GM12891 (cell line): ENCODE results near the gene RNF167.

ENCODE experiments used
- DNase-seq: peaks from one replicate; pipeline ENCODE4 v3.0.0; 2011; ENCODE audit warnings: low spot score; ENCODE audit not compliant: insufficient read length
- FAIRE-seq: peaks from 2 replicates; lab custom pipeline; 2011; peaks lifted over from hg19 to GRCh38; lab: Jason Lieb, UNC
- PAX5 ChIP-seq: IDR thresholded peaks from 2 replicates; pipeline ENCODE4 v1.6.1; 2011; ENCODE audit warnings: low read length, moderate library complexity, mild to moderate bottlenecking; ENCODE audit not compliant: insufficient read depth, severe bottlenecking
- POLR2A ChIP-seq: IDR thresholded peaks from 2 replicates; pipeline ENCODE4 v1.6.1; 2011; ENCODE audit warnings: low read depth, low read length, control low read depth
- POLR2AphosphoS5 ChIP-seq: IDR thresholded peaks from 2 replicates; pipeline ENCODE4 v1.6.1; 2011; ENCODE audit warnings: low read depth, low read length, control low read depth
- POU2F2 ChIP-seq: IDR thresholded peaks from 2 replicates; pipeline ENCODE4 v1.6.1; 2011; ENCODE audit warnings: low read depth, mild to moderate bottlenecking, control low read depth, low read length, moderate library complexity
- SPI1 ChIP-seq: IDR thresholded peaks from 2 replicates; pipeline ENCODE4 v1.6.1; 2011; ENCODE audit warnings: low read depth, low read length, control low read depth
- TAF1 ChIP-seq: IDR thresholded peaks from 2 replicates; pipeline ENCODE4 v1.6.1; 2011; ENCODE audit warnings: low read depth, low read length, control low read depth

RNF167 gene

DNA sequence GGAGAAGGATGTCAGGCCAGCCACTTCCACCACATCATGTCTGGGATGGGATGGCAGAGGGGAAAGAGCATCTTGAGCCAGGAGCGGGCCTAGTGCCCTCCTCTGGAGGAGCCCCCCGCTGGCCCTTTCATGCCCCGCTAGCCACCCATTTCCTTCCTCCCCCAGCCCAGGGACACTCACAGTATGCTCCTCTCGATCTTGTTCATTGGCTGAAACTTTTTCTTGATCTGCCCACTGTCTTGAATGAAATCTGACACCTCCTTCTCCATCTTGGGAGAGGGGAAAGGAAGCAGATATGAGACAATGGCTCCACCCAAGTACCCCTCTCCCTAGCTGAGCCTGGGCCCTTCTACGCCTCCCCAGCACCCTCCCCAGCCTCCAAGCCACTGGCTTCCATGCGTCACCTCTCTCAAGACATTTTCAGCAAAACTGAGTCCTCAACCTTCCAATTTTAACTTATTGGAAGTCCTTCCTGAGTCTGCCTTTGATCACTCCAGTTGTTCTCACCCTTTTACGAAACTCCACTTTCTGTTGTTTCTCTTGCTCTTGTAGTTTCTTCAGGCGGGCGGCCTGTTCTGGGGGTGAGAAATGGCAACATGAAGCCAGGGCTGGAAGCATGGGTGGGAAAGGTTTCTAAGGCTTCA, 20.3 kb downstream of the RNF167 start:
- DNase-seq (no peak), FAIRE-seq (no peak)

DNA sequence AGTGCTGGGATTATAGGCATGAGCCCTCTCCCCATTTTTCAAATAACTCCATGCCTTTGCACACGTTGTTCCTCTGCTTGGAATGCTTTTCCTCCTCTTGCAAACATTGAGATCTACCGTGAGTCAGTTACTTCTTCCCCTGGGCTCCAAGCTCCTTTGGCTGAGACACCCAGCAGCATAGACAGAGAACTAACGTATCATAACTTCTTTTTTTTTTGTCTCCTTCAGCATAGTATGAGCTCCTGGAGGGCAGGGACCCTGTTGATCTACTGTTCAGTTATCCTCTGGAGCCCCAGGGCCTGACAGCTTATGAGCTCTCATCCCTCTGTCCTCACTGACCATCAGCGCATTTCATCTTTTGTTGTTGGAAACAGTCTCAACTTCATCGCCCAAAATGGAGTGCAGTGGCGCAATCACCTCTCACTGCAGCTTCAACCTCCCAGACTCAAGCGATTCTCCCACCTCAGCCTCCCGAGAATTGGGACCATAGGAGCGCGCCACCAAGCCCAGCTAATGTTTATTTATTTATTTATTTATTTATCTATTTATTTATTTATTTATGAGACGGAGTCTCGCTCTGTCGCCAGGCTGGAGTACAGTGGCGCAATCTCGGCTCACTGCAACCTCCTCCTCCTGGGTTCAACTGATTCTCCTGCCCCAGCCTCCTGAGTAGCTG, 25.4 kb downstream of the RNF167 start:
- FAIRE-seq (no peak), DNase-seq (no peak)
- TF ChIP-seq SPI1 (no peak), POLR2A (no peak), TAF1 (no peak)

More for the DNA sequence above, 20.3 kb downstream of the RNF167 start:
- no peak for TF ChIP-seq POU2F2

DNA sequence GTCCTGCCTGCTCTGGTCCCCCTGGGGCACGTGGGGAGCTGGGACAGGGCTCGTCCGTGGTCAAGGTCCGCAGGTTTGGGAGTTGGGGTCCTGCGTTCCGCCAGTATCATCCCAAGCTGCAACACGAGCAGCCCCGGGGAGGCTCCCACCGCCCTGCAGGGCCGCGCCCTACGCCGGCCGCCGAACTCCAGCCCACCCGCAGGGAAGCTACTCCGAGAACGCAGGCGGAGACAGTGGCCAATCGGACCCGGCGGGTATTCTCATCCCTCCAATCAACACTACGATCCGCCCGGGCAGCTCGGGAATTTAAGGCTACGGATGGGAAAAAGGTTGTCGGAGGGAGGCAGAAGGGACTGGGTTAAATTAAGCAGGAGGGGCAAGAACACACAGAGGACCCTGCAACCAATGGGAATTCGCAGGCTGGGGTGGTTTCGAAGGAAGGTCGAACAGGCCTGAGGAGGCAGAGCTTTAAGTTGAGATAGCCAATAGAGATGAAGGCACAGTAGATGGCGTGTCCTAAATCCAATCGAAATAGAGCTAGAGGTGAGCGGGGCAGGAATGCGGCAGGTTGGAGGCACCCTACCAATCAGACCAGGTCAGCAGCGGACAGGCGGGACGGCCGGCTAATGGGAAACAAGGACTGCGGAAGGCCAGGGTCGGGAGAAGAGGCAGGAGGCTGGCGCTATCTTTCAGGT, 26.9 kb downstream of the RNF167 start:
- peak; percentile 93 for DNase-seq
- 0 out of 2 replicates have a peak, but pooled peaks have one; percentile 33 for TF ChIP-seq POU2F2
- TF ChIP-seq POLR2A, result peak; percentile 47
- TF ChIP-seq POLR2AphosphoS5, result no peak
- FAIRE-seq, result peak; percentile 100

DNA sequence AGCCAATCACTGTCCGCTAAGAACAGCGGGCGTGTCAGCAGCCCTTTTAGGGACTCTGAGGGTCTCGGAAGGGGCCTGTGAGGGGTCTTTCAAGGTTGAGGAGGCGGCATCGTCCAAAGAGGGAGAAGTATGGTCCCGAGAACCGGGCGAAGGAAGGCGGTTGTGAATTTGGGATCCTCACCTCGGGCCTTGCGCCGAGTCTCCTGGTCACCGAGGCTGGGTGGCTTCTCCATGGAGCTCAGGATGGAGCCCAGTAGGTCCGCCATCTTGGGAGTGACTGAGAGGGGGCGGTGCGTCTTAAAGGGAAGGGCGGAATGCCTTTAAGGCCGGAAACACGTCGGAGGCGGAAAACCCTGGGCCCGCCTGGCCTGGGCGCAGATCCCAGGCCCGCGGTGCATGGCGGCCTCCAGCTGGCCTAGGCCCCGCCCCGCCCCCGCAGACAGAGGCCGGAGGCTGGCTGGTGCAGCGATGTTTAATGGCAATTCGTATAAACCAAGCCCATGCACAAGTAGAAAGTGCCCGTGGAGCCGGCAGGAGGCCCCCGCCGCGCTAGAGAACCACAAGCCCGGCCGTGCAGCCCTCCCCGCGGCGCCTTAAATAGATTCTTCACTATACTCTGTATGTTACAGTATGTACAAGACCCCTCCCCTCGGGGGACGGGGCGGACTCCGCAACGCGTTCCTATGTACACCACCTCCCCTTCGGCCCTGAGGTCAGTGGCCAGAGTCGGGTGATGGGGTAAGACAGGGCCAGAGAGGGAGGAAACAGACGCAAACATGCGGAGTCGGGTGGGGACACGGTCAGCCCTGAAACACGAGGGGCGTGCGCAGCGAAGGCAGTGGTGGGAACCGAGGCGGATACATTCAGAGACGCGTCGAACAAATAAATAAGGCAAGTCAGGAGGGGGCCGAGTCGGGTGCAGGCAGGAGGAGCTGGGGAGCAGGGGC, 27.7 kb downstream of the RNF167 start, which contains the start of gene SPAG7:
SPAG7 (minus strand) TSS at position 279 of the 947 bp plus-strand sequence; CDS start at position 266, 13 bp downstream.
- TF ChIP-seq POLR2AphosphoS5 (peak; percentile 88), POU2F2 (no peak), PAX5 (no peak), POLR2A (peak; percentile 91; the same call in 1 of the 2 replicates), TAF1 (peak; percentile 95), SPI1 (no peak)
- FAIRE-seq (no peak), DNase-seq (peak; percentile 96)

DNA sequence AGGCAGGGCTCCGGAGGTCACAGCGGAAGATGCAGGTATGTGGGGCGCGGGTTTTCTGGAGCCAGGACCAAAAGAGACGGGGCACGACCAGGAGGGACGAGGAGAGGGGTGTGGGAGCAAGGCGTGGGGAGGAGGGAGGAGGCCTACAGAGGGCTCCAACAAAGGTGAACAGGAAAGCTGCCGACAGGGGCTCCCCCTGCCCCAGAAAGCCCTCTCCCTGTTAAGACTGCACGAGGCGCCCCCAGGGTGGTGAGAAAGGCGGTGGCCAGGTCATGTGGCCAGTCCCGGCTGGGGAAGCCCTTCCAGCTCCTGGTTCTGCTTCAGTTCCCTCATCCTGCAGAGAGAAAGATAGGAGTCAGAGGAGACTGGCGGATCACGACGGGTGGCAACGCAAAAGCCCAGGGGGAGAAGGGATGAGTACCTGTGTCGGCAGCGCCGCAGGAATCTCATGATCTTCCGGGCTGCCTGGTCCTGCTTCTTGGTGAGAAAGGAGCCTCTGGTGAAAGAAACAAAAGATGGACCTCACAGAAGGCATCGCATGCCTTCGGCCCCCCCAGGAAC, 28.5 kb downstream of the RNF167 start:
- FAIRE-seq (no peak), DNase-seq (no peak)

DNA sequence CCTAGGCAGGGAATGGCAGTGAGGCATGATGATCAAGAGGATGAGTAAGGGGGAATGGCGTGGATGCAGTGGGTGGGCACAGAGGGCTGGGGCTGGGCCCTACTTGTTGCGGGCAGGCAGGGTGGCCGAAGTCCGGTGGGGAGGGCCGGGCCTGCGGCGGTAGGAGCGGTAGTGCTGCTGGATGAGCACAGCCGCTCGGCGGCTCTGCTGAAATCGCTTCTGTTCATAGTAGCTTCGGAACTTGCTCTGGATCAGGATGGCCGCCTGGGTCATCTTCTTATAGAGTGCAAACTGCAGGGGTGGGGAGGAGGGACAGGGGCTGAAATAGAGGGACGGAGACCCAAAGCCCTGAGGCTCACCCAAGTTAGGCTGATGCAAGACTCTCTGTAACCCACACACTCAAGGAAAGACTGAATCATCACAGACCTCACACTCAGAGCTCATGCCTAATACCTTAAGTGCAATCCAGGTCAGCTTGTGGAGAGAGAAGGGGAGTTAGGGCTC, 29.0 kb downstream of the RNF167 start:
- no peak for FAIRE-seq

More for the DNA sequence above, 28.5 kb downstream of the RNF167 start:
- no peak for TF ChIP-seq PAX5
- no peak for TF ChIP-seq POU2F2
- no peak for TF ChIP-seq TAF1
- no peak for TF ChIP-seq POLR2A
- TF ChIP-seq SPI1, result no peak
- no peak for TF ChIP-seq POLR2AphosphoS5

DNA sequence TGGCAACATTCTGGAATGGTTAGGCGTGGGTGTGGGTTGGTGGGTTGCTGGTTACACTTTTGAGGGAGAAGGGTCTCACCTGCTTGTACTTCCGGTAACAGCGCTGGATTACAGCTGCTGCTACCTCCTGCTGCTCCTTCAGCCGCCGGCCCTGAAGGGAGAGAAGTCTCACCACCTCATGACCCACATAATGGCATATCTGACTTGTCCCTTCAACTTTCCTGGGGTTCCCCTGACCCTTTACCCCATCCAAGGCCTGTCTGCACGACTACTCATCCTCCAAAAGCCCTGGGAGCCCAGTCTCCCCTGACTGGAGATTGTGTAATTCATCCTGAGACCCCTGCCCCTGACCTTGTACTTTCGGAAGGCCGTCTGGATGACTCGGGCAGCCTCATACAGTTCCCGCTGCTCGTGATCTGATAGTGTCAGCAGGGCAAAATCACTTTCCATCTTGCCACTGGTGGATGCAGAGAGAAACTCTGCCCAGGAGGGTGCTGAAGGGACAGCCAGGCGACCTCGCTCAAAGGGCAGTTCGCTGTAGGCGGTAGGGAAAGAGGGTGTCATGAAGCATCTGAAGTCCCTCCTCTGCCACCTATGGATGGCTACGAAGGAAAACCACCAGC, 29.6 kb downstream of the RNF167 start:
- FAIRE-seq (peak; percentile 61), DNase-seq (no peak)
- no peak for TF ChIP-seq PAX5
- no peak for TF ChIP-seq TAF1
- no peak for TF ChIP-seq POU2F2
- no peak for TF ChIP-seq POLR2AphosphoS5
- no peak for TF ChIP-seq POLR2A
- no peak for TF ChIP-seq SPI1

More for the DNA sequence above, 29.0 kb downstream of the RNF167 start:
- no peak for DNase-seq
- TF ChIP-seq POLR2AphosphoS5, result no peak
- TF ChIP-seq TAF1, result no peak
- no peak for TF ChIP-seq POLR2A
- TF ChIP-seq SPI1, result no peak
- no peak for TF ChIP-seq PAX5
- TF ChIP-seq POU2F2, result no peak

DNA sequence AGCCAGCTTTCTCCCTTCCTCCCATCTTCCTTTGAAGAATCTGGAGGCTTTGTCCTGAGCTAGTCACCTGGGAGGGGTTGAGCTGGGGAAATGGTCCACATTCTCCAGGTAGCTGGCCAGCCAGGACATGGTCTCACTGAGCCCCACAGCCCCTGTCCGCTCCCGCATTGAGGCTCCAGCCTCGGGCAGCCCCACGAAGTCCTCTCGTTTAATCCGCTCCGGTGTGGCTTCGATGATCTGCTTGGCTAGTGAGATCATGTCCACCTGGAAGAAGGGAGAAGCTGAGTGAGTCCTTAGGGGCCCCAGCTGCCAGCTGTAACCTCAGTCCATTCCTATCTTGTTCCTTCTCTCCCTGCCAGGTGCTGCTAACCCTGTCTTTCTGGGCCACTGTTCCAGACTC, 30.2 kb downstream of the RNF167 start:
- no peak for DNase-seq
- FAIRE-seq, result no peak
- TF ChIP-seq POU2F2 (no peak), SPI1 (no peak)
